Large intestine (tissue), 3 donors: ENCODE results near the gene PARM1. TPM values are rescaled to one million over a fixed set of nuclear protein-coding genes. Genes with fewer than 3 reads are reported as not detected.

Experiments used
- DNase-seq, 2 donors: peaks; one replicate each; pipeline versions ENCODE4 v3.0.0 to v3.0.0-alpha.2; 2013
- H3K27ac ChIP-seq: one replicate; pipeline ENCODE4 v1.5.1; 2013; ENCODE audit warnings: low read length
- H3K27me3 ChIP-seq: 2 replicates; pipeline ENCODE4 v1.6.1; 2013; ENCODE audit warnings: low read length; ENCODE audit not compliant: control insufficient read depth, insufficient read depth
- H3K36me3 ChIP-seq: 2 replicates; pipeline ENCODE4 v1.6.1; 2013; ENCODE audit warnings: low read length; ENCODE audit not compliant: control insufficient read depth, insufficient read depth
- H3K4me1 ChIP-seq: one replicate; pipeline ENCODE4 v1.6.1; 2013; ENCODE audit warnings: low read length; ENCODE audit not compliant: control insufficient read depth, insufficient read depth
- H3K4me3 ChIP-seq: one replicate; pipeline ENCODE4 v1.5.1; 2013; ENCODE audit warnings: low read length
- H3K9me3 ChIP-seq: one replicate; pipeline ENCODE4 v1.6.1; 2013; ENCODE audit warnings: mild to moderate bottlenecking, low read depth, low read length, moderate library complexity; ENCODE audit not compliant: control insufficient read depth
- WGBS: methylation state at CpG from one replicate; pipeline ENCODE4 v1.1.5; 2013; ENCODE audit warnings: low lambda C conversion rate; ENCODE audit not compliant: insufficient coverage; 5-methylcytosine and 5-hydroxymethylcytosine counted together
- polyA plus RNA-seq: library from polyadenylated mRNA; unstranded; fragments of 120-200 nt; gene quantifications from one replicate; pipeline ENCODE4 v1.2.1, GENCODE V29; 2013

Gene PARM1
- polyA plus RNA-seq, 1 donor, result 38.2 TPM

GRCh38 chr4:75065909-75066308 is 133.0 kb downstream of the PARM1 start:
- H3K4me3 ChIP-seq, result no peak overlapping the region
- no peaks in the 10 kb centered on the region for H3K9me3 ChIP-seq
- H3K27me3 ChIP-seq, result no peaks in the 10 kb centered on the region
- no peak for DNase-seq
- no peaks in the 10 kb centered on the region for H3K36me3 ChIP-seq
- no peak overlapping the region for H3K27ac ChIP-seq
- H3K4me1 ChIP-seq, result no peaks in the 10 kb centered on the region

- H3K27ac ChIP-seq, result no peak overlapping the region
- no peak for DNase-seq
- WGBS, result 97% methylated on average over 4 of the region's 7 CpGs
- H3K4me1 ChIP-seq, result no peaks in the 10 kb centered on the region
- H3K27me3 ChIP-seq, result no peaks in the 10 kb centered on the region
- H3K4me3 ChIP-seq, result no peak overlapping the region
- no peaks in the 10 kb centered on the region for H3K36me3 ChIP-seq
- H3K9me3 ChIP-seq, result no peaks in the 10 kb centered on the region
Measured at GRCh38 chr4:75069493-75070074, 136.7 kb downstream of the PARM1 start.

- H3K27me3 ChIP-seq, result no peaks in the 10 kb centered on the region
- H3K4me1 ChIP-seq, result no peaks in the 10 kb centered on the region
- H3K9me3 ChIP-seq, result no peaks in the 10 kb centered on the region
- WGBS, result 100% methylated on average over 2 of the region's 4 CpGs
- no peaks in the 10 kb centered on the region for H3K36me3 ChIP-seq
- no peak overlapping the region for H3K27ac ChIP-seq
- H3K4me3 ChIP-seq, result no peak overlapping the region
- no peak for DNase-seq
Measured at GRCh38 chr4:75071317-75071716, 138.4 kb downstream of the PARM1 start.

GRCh38 chr4:75080888-75081287 is 148.0 kb downstream of the PARM1 start:
- DNase-seq, result no peak
- no peaks in the 10 kb centered on the region for H3K27me3 ChIP-seq
- no peak overlapping the region for H3K27ac ChIP-seq
- no CpG with 5 or more reads among the region's 2 CpGs for WGBS
- H3K4me3 ChIP-seq, result no peak overlapping the region
- H3K9me3 ChIP-seq, result peaks cover 3% of the 10 kb centered on the region
- no peaks in the 10 kb centered on the region for H3K36me3 ChIP-seq
- no peaks in the 10 kb centered on the region for H3K4me1 ChIP-seq

DNA sequence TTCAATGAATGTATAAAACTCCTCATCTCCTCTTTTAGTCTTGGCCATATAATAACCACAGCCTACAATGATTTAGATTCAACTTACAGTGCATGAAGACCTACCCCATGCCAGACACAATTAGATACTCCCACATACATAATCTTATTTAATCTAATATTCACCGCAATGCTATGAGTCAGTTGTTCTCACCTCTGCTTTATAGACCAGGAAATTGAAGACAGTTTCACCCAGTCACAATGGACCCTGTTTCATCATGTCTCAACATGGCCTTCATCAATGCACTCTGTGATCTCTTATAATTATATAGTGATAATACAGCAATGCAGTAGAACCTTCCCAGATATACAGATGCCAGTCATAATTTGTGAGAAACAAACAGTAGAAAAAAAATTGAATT is 148.6 kb downstream of the PARM1 start:
- Histone ChIP-seq H3K27me3 (no peaks in the 10 kb centered on the region), H3K4me3 (no peak overlapping the region), H3K36me3 (no peaks in the 10 kb centered on the region), H3K4me1 (no peaks in the 10 kb centered on the region), H3K9me3 (peaks cover 3% of the 10 kb centered on the region), H3K27ac (no peak overlapping the region)
- no CpG with 5 or more reads among the region's 1 CpG for WGBS
- no peak for DNase-seq

DNA sequence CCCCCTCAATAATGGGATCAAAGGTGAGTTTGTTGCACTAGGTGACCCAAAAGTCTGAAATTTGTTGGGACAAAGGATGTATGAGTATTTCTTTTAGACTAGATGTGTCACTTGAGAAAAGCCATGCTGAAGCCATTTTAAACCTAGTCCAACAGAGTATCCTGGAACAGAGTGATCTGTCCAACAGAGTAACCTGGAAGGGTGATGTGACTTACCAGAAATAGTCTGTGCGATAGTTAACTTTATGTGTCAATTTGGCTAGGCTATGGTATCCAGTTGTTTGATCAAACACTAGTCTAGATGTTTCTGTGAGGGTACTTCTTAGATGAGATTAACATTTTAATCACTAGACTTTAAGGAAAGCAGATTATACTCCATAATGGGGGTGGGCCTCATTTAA is 154.5 kb downstream of the PARM1 start:
- no peak overlapping the region for H3K27ac ChIP-seq
- peaks cover 3% of the 10 kb centered on the region for H3K9me3 ChIP-seq
- no peak for DNase-seq
- no CpG with 5 or more reads among the region's 1 CpG for WGBS
- no peaks in the 10 kb centered on the region for H3K36me3 ChIP-seq
- no peaks in the 10 kb centered on the region for H3K4me1 ChIP-seq
- H3K4me3 ChIP-seq, result no peak overlapping the region
- no peaks in the 10 kb centered on the region for H3K27me3 ChIP-seq

- H3K27me3 ChIP-seq, result no peaks in the 10 kb centered on the region
- DNase-seq, result no peak
- H3K9me3 ChIP-seq, result peaks cover 3% of the 10 kb centered on the region
- WGBS, result no CpG with 5 or more reads among the region's 2 CpGs
- no peaks in the 10 kb centered on the region for H3K4me1 ChIP-seq
- H3K27ac ChIP-seq, result no peak overlapping the region
- H3K4me3 ChIP-seq, result no peak overlapping the region
- no peaks in the 10 kb centered on the region for H3K36me3 ChIP-seq
Measured at GRCh38 chr4:75087865-75088264, 154.9 kb downstream of the PARM1 start.

- H3K36me3 ChIP-seq, result no peaks in the 10 kb centered on the region
- no peaks in the 10 kb centered on the region for H3K27me3 ChIP-seq
- H3K9me3 ChIP-seq, result peaks cover 3% of the 10 kb centered on the region
- H3K4me1 ChIP-seq, result no peaks in the 10 kb centered on the region
- no peak overlapping the region for H3K27ac ChIP-seq
- WGBS, result 75% methylated on average over 4 of the region's 4 CpGs
- DNase-seq, result no peak
- H3K4me3 ChIP-seq, result no peak overlapping the region
Measured at GRCh38 chr4:75089206-75089605, 156.3 kb downstream of the PARM1 start.

DNA sequence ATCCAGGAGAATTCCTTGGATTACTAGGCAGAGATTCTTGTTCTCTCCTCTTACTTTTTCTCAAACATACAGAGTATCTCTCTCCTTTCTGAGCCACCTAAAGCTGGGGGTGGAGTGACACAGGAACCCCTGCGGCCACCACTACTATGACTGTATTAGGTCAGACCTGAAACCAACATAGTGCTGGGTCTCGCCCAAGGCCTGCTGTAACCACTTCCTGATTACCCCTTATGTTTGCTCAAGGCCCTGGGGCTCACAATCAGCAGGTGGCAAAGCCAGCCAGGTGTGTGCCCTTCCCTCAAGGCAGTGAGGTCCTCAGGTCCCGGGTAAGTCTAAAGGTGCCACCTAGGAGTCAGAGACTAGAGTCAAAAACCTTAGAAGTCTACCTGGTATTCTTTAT is 166.4 kb downstream of the PARM1 start:
- no peaks in the 10 kb centered on the region for H3K27me3 ChIP-seq
- DNase-seq, result peak in 1 of 2 donors; percentile 16
- H3K36me3 ChIP-seq, result no peaks in the 10 kb centered on the region
- H3K27ac ChIP-seq, result no peak overlapping the region
- H3K4me1 ChIP-seq, result no peaks in the 10 kb centered on the region
- H3K4me3 ChIP-seq, result no peak overlapping the region
- peaks cover 8% of the 10 kb centered on the region for H3K9me3 ChIP-seq
- WGBS, result no CpG with 5 or more reads among the region's 3 CpGs
